KMS-11 (cell line): ENCODE results near the gene C16orf92.
A peak's percentile ranks its signal among the peaks of the same experiment; 100 is the strongest.
"Not testable (repeated sequence)": the region's sequence is repeated elsewhere in the genome, so short reads cannot be mapped to it uniquely, and the experiment has no call there.

Source experiments
- H2AFZ ChIP-seq: fragments of 200-600 bp; sonication (generic); 2 replicates; pipeline ENCODE4 v1.6.1; 2016; ENCODE audit warnings: antibody characterized with exemption, mixed run types, low read depth
- H3K27ac ChIP-seq: fragments of 200-600 bp; sonication (generic); 2 replicates; pipeline ENCODE4 v1.6.1; 2016; ENCODE audit warnings: mild to moderate bottlenecking, mixed run types
- H3K27me3 ChIP-seq: fragments of 200-600 bp; sonication (generic); 2 replicates; pipeline ENCODE4 v1.6.1; 2017; ENCODE audit warnings: mild to moderate bottlenecking, low read depth, mixed run types, moderate library complexity; ENCODE audit not compliant: insufficient read depth
- H3K36me3 ChIP-seq: fragments of 200-600 bp; sonication (generic); 2 replicates; pipeline ENCODE4 v1.6.1; 2017; ENCODE audit warnings: mild to moderate bottlenecking, mixed run types; ENCODE audit not compliant: insufficient read depth
- H3K4me1 ChIP-seq: fragments of 200-600 bp; sonication (generic); 2 replicates; pipeline ENCODE4 v1.6.1; 2016; ENCODE audit warnings: mild to moderate bottlenecking, low read depth, mixed run types; ENCODE audit not compliant: poor library complexity, severe bottlenecking
- H3K4me2 ChIP-seq: fragments of 200-600 bp; sonication (generic); 2 replicates; pipeline ENCODE4 v1.7.0; 2016; ENCODE audit warnings: mild to moderate bottlenecking, mixed run types
- H3K4me3 ChIP-seq: fragments of 200-600 bp; sonication (generic); IDR thresholded peaks from 2 replicates; pipeline ENCODE4 v1.6.1; 2017; ENCODE audit warnings: low read depth, low read length, mixed read lengths; ENCODE audit not compliant: insufficient read depth
- H3K79me2 ChIP-seq: fragments of 200-600 bp; sonication (generic); 2 replicates; pipeline ENCODE4 v1.6.1; 2016; ENCODE audit warnings: low read depth, mixed run types; ENCODE audit not compliant: insufficient read depth
- H3K9ac ChIP-seq: fragments of 200-600 bp; sonication (generic); 2 replicates; pipeline ENCODE4 v1.6.1; 2016; ENCODE audit warnings: mild to moderate bottlenecking, mixed run types
- H4K20me1 ChIP-seq: fragments of 200-600 bp; sonication (generic); 2 replicates; pipeline ENCODE4 v1.6.1; 2016; ENCODE audit warnings: mild to moderate bottlenecking, mixed run types; ENCODE audit not compliant: insufficient read depth
- CTCF ChIP-seq: fragments of 200-600 bp; sonication (generic); conservative IDR thresholded peaks from 2 replicates; pipeline ENCODE4 v1.6.1; 2017; ENCODE audit warnings: low read depth, mild to moderate bottlenecking, antibody characterized with exemption, low read length, moderate library complexity, mixed read lengths

Gene C16orf92

GRCh38 chr16:30009990-30010843, 12.8 kb upstream of the C16orf92 start:
- Histone ChIP-seq H2AFZ (peak overlapping the region; percentile 19; the same call in 1 of the 2 replicates), H3K4me1 (no peaks in the 10 kb centered on the region)

GRCh38 chr16:30010844-30011713, 11.9 kb upstream of the C16orf92 start, which contains the start of gene DOC2A:
TSS of gene DOC2A (minus strand) at chr16:30011027. CDS start at chr16:30010222, 805 bp downstream.
- peak within 1 kb of the TSS; percentile 57 for H2AFZ ChIP-seq
- no peak within 1 kb of the TSS for H3K27ac ChIP-seq
- H3K36me3 ChIP-seq: no peaks in the 10 kb centered on the region
- no peak for TF ChIP-seq CTCF
- no peaks in the 10 kb centered on the region for H3K79me2 ChIP-seq
- H4K20me1 ChIP-seq: no peaks in the 10 kb centered on the region
- no peak within 1 kb of the TSS for H3K9ac ChIP-seq
- peaks cover 31% of the 10 kb centered on the region for H3K27me3 ChIP-seq
- no peak within 1 kb of the TSS for H3K4me3 ChIP-seq
- H3K4me1 ChIP-seq: no peaks in the 10 kb centered on the region
- peak within 1 kb of the TSS; percentile 42; the same call in 1 of the 2 replicates for H3K4me2 ChIP-seq

More at GRCh38 chr16:30009990-30010843, 12.8 kb upstream of the C16orf92 start:
- peak overlapping the region; percentile 42; the same call in 1 of the 2 replicates for H3K4me2 ChIP-seq
- no peaks in the 10 kb centered on the region for H3K79me2 ChIP-seq
- H3K27me3 ChIP-seq: peaks cover 31% of the 10 kb centered on the region
- H3K36me3 ChIP-seq: no peaks in the 10 kb centered on the region
- no peak for TF ChIP-seq CTCF
- H3K27ac ChIP-seq: no peak overlapping the region
- no peak overlapping the region for H3K9ac ChIP-seq
- H3K4me3 ChIP-seq: no peak overlapping the region
- no peaks in the 10 kb centered on the region for H4K20me1 ChIP-seq

GRCh38 chr16:30011714-30012504, 11.1 kb upstream of the C16orf92 start:
- Histone ChIP-seq H3K4me3 (no peak overlapping the region), H3K4me1 (no peaks in the 10 kb centered on the region), H3K36me3 (no peaks in the 10 kb centered on the region), H3K27ac (no peak overlapping the region), H2AFZ (peak overlapping the region; percentile 57; the same call in 1 of the 2 replicates), H3K4me2 (no peak overlapping the region; the same call in 1 of the 2 replicates), H3K9ac (no peak overlapping the region), H3K27me3 (peaks cover 34% of the 10 kb centered on the region), H4K20me1 (no peaks in the 10 kb centered on the region), H3K79me2 (no peaks in the 10 kb centered on the region)
- no peak for TF ChIP-seq CTCF

GRCh38 chr16:30012598-30012997, 10.4 kb upstream of the C16orf92 start:
- not testable (repeated sequence) for H4K20me1 ChIP-seq, H3K4me2 ChIP-seq, H3K36me3 ChIP-seq, H3K9ac ChIP-seq, H3K79me2 ChIP-seq, H2AFZ ChIP-seq, H3K4me1 ChIP-seq, H3K4me3 ChIP-seq, H3K27ac ChIP-seq
- peaks cover 36% of the 10 kb centered on the region for H3K27me3 ChIP-seq

GRCh38 chr16:30015450-30015849, 7.5 kb upstream of the C16orf92 start:
- not testable (repeated sequence) for H3K79me2 ChIP-seq, H4K20me1 ChIP-seq, H3K4me1 ChIP-seq, H3K4me2 ChIP-seq, H3K27ac ChIP-seq, H3K36me3 ChIP-seq, H2AFZ ChIP-seq, H3K9ac ChIP-seq, H3K4me3 ChIP-seq
- H3K27me3 ChIP-seq: peaks cover 28% of the 10 kb centered on the region
